GM12872 (cell line): Measurements from ENCODE around the gene UPF2.

Experiments
- CTCF ChIP-seq: IDR thresholded peaks from 3 replicates; pipeline ENCODE4 v1.5.1; 2011; ENCODE audit warnings: low read depth, mild to moderate bottlenecking, low read length, moderate library complexity; ENCODE audit not compliant: insufficient read depth

The UPF2 gene

GRCh38 chr10:11885437-11886137 lies 157.0 kb downstream of the UPF2 start:
- TF ChIP-seq CTCF: no peak

GRCh38 chr10:11884706-11885423 lies 157.7 kb downstream of the UPF2 start:
- TF ChIP-seq CTCF: no peak

DNA sequence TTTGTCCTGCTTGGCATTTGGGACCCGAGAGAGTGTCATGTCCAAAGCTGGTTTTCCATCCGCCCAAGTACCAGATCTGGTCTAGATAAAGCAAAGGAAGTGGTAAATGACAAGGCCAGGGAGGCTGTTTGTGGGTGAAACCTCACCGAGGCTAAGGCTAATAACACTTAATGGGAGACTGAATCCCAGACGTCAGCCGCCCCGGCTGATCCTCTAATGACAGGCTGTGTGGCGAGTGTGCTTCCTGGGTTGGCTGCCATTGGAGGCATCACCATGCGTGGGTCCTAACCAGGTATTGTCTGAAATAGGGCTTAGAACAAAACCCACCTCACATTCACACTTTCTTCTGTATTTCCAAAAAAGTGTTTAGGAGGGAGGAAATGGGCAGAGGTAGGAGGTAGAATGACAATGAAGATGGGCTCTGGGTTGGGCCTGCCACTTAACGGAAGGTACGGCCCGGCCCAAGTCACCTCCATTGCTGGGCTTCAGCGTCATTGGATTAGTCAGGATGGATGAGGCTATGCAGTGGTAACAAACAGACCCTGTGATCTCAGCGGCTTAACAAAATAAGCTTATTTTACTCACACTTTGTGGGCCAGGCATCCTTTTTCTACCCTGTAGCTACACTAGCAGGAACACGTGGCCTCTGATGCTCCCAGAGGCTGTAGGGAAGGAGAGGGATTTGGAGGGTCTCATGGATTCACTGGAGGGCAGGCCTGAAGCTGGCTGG lies 159.8 kb downstream of the UPF2 start:
- no peak for TF ChIP-seq CTCF

DNA sequence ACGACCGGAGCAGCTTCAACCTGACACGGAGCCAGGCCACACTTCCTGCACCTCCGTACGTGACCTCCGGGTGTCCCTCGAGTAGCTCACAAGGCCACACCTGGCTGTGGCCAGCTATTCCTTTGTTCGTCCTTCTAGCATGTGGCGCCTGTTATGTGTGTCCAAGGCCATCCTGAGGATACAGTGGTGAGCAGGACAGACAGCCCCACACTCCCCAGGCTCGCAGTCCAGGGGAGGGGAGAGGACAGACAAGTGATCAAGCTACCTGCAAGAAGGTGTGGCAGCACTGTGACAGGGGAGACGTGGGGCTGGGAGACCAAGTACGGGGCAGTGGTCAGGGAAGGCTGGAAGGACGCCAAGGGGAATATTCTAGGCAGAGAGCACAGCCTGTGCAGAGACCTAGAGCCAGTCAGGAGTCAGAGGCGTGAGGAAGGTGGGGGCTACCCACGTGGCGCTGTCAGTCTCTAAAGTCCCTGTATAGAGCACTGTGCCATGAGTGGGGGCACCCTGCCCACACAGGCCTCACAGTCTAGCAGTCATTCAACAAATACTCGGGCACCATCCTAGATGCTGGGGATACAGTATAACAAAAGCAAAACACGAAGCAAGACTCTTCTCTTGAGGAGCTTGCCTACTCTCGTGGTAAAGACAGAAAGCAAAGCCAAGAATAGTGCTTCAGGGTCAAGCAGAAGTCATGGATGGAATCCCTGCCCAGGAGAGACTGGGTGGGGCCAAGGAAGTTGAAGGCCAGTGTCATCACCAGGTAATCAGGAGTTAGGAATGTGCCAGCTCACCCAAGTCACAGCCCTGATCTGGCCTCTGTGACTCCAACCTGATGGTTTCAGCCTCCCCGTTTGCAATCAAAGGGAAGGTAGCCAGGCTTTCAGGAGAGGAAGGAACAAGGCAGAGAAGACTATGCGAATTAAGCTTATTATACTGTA lies 160.9 kb downstream of the UPF2 start:
- TF ChIP-seq CTCF: 0 out of 3 replicates have a peak, but pooled peaks have one; percentile 23

DNA sequence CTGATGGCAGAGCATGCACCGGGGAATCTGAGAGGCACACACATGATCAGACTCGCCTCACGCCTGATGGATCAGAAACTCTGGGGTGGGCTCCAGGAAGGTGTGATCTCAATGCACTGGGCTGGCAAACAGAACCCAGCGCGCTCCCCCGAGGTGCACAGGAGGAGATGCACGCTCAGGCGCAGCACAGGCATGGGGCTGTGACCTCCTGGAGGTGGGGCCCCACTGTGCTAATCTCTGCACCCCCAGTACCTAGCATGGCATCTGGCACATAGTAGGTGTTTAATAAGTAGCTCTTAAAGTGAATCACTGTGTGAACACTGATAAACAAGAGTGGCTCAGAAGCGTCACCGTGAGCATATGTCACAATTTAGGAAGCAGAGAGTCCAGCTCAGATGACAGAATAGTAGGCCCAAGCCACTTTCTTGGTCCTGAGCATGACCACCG lies 161.6 kb downstream of the UPF2 start:
- TF ChIP-seq CTCF: no peak

DNA sequence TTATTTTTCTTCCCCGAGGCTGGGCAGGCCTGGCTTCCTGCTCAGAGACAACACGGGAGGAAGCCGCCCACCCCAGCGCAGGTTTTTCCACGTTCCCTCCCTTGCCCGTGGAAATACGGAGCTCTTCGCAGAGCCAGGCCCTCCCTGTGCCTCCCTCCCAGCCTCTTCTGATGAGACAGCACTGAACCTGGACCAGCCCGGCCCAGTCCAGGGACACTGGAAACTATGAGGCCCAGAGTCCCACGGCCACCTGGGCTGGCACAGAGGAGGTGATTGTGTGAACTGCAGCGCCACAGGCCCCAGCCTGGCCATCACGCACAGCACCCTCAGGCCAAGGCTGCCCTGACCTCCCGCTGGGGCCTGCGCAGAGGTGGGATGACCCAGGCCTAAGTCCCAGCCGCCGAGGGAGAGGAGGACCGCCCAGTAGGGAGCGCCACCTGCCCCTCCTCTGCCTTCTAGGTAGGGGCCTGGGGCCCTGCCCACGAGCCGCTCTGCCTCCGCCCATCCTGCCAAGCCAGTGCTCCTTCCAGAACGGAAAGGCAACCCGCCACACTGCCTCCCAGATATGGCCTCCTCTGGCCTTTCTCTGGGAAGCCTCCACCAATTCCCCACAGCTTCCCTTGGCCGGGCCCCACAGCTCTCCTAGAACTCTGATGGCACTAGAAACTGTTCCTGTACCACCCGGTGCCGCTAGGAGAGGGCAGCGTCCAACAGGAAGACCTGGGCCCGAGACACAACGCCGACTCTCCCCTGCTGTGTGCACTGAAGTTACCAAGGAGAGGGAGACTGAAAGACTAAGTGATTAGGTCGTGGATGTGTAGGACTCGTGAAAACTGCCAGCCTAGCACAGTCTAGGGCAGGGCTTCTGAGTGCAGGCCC lies 162.2 kb downstream of the UPF2 start:
- no peak for TF ChIP-seq CTCF
